ENCODE results near the gene KCNG2. TPM values are rescaled to one million over a fixed set of nuclear protein-coding genes. Genes with fewer than 3 reads are reported as not detected.

The KCNG2 gene
- total RNA-seq, 2 experiments from 2014 or later, result not detected

- no peak overlapping the region for H2AFZ ChIP-seq (ENCODE audit: low read length)
- peaks cover 8% of the 10 kb centered on the region for H3K4me1 ChIP-seq (ENCODE audit: insufficient read depth, low read length, poor library complexity, severe bottlenecking)
- no TSS peak for BruUV-seq (replicated peaks)
- no peaks in the 10 kb centered on the region for H3K9me3 ChIP-seq (ENCODE audit: low read length)
- ChIA-PET CTCF (ENCODE audit: unreplicated experiment) (no interaction called here), POLR2A (no interaction called here)
- DNase-seq (ENCODE audit: low spot score), result no peak
- no peak overlapping the region for H3K4me2 ChIP-seq (ENCODE audit: low read length)
- H3K79me2 ChIP-seq (ENCODE audit: insufficient read depth, low read depth, low read length), result no peaks in the 10 kb centered on the region
- H3K36me3 ChIP-seq (ENCODE audit: insufficient read depth, low read length), result peaks cover 3% of the 10 kb centered on the region; the same call in 1 of the 2 replicates
- H3K4me3 ChIP-seq (ENCODE audit: low read depth, low read length, poor library complexity, severe bottlenecking), result no peak overlapping the region
- intact Hi-C loops (cut with micrococcal nuclease; ENCODE audit: unreplicated experiment), result no loop called here
- H3K27ac ChIP-seq (ENCODE audit: low read depth, low read length, poor library complexity, severe bottlenecking), result no peak overlapping the region
- TF ChIP-seq CTCF (conservative IDR thresholded peaks at IDR 0.05; ENCODE audit: low read length) (no peak), EZH2phosphoT487 (IDR thresholded peaks at IDR 0.05; ENCODE audit: borderline replicate concordance, low read depth, low read length) (no peak)
- H4K20me1 ChIP-seq (ENCODE audit: insufficient read depth, low read length), result no peaks in the 10 kb centered on the region
- H3K9me2 ChIP-seq (ENCODE audit: insufficient read depth, low read length), result no peaks in the 10 kb centered on the region
Measured at GRCh38 chr18:79943608-79944125, 145.9 kb downstream of the KCNG2 start.

GRCh38 chr18:79944126-79944731 lies 146.5 kb downstream of the KCNG2 start:
- Histone ChIP-seq H3K9me2 (ENCODE audit: insufficient read depth, low read length) (no peaks in the 10 kb centered on the region), H3K9me3 (ENCODE audit: low read length) (no peaks in the 10 kb centered on the region), H3K27ac (ENCODE audit: low read depth, low read length, poor library complexity, severe bottlenecking) (no peak overlapping the region), H2AFZ (ENCODE audit: low read length) (no peak overlapping the region), H3K36me3 (ENCODE audit: insufficient read depth, low read length) (peaks cover 3% of the 10 kb centered on the region; the same call in 1 of the 2 replicates), H3K4me3 (ENCODE audit: low read depth, low read length, poor library complexity, severe bottlenecking) (no peak overlapping the region), H3K79me2 (ENCODE audit: insufficient read depth, low read depth, low read length) (no peaks in the 10 kb centered on the region), H4K20me1 (ENCODE audit: insufficient read depth, low read length) (no peaks in the 10 kb centered on the region), H3K4me1 (ENCODE audit: insufficient read depth, low read length, poor library complexity, severe bottlenecking) (peaks cover 12% of the 10 kb centered on the region), H3K4me2 (ENCODE audit: low read length) (no peak overlapping the region)
- POLR2A ChIA-PET, result no interaction called here
- CTCF ChIA-PET (ENCODE audit: unreplicated experiment), result no interaction called here
- no peak for DNase-seq (ENCODE audit: low spot score)
- intact Hi-C loops (cut with micrococcal nuclease; ENCODE audit: unreplicated experiment), result no loop called here
- no peak for TF ChIP-seq EZH2phosphoT487 (IDR thresholded peaks at IDR 0.05; ENCODE audit: borderline replicate concordance, low read depth, low read length)
- no peak for TF ChIP-seq CTCF (conservative IDR thresholded peaks at IDR 0.05; ENCODE audit: low read length)
- BruUV-seq (replicated peaks), result no TSS peak

GRCh38 chr18:79944746-79945117 lies 147.0 kb downstream of the KCNG2 start:
- CTCF ChIA-PET (ENCODE audit: unreplicated experiment), result no interaction called here
- peaks cover 3% of the 10 kb centered on the region; the same call in 1 of the 2 replicates for H3K36me3 ChIP-seq (ENCODE audit: insufficient read depth, low read length)
- H4K20me1 ChIP-seq (ENCODE audit: insufficient read depth, low read length), result no peaks in the 10 kb centered on the region
- no peak overlapping the region for H2AFZ ChIP-seq (ENCODE audit: low read length)
- no peak overlapping the region for H3K4me3 ChIP-seq (ENCODE audit: low read depth, low read length, poor library complexity, severe bottlenecking)
- intact Hi-C loops (cut with micrococcal nuclease; ENCODE audit: unreplicated experiment), result no loop called here
- no peaks in the 10 kb centered on the region for H3K9me2 ChIP-seq (ENCODE audit: insufficient read depth, low read length)
- BruUV-seq (replicated peaks), result no TSS peak
- POLR2A ChIA-PET, result no interaction called here
- H3K9me3 ChIP-seq (ENCODE audit: low read length), result no peaks in the 10 kb centered on the region
- H3K4me1 ChIP-seq (ENCODE audit: insufficient read depth, low read length, poor library complexity, severe bottlenecking), result peaks cover 17% of the 10 kb centered on the region
- no peaks in the 10 kb centered on the region for H3K79me2 ChIP-seq (ENCODE audit: insufficient read depth, low read depth, low read length)
- no peak overlapping the region for H3K27ac ChIP-seq (ENCODE audit: low read depth, low read length, poor library complexity, severe bottlenecking)
- H3K4me2 ChIP-seq (ENCODE audit: low read length), result no peak overlapping the region
- no peak for TF ChIP-seq CTCF (conservative IDR thresholded peaks at IDR 0.05; ENCODE audit: low read length)
- no peak for TF ChIP-seq EZH2phosphoT487 (IDR thresholded peaks at IDR 0.05; ENCODE audit: borderline replicate concordance, low read depth, low read length)
- DNase-seq (ENCODE audit: low spot score), result no peak

Data from OCI-LY7 (cell line).